Measurements from ENCODE around the gene RAB11FIP3. TPM values are rescaled to one million over a fixed set of nuclear protein-coding genes. Genes with fewer than 3 reads are reported as not detected.
"Not testable (repeated sequence)": the region's sequence is repeated elsewhere in the genome, so short reads cannot be mapped to it uniquely, and the experiment has no call there.

RAB11FIP3 gene
- total and polyA plus RNA-seq, 10 of the 15 experiments (the other 5 are each of a cell fraction or from before 2014, with no cell fraction given), result 1.2 to 27.3 (median 7.7) TPM

- Histone ChIP-seq H3K4me2 (ENCODE audit: control insufficient read depth, insufficient read depth) (no peak overlapping the region), H3K27me3 (replicated peaks in 1 of 2; ENCODE audit: control insufficient read depth in 2 of 2, insufficient read depth in 2 of 2, low read length in 1 of 2) (no peaks in the 10 kb centered on the region), H3K9ac (ENCODE audit: control insufficient read depth, insufficient read depth, low read length) (no peak overlapping the region), H3K27ac (ENCODE audit: control insufficient read depth, insufficient read depth) (no peak overlapping the region), H3K4me3 (no peak overlapping the region), H3K36me3 (ENCODE audit: control insufficient read depth in 2 of 2, insufficient read depth in 2 of 2, low read length in 1 of 2) (peaks cover 3 to 8% of the 10 kb centered on the region in 2 experiments; a peak in 3 of 4 replicates), H3K79me2 (ENCODE audit: control insufficient read depth, insufficient read depth, low read length) (no peaks in the 10 kb centered on the region), H2AFZ (ENCODE audit: control insufficient read depth, low read depth, low read length) (no peak overlapping the region), H3K9me3 (replicated peaks; ENCODE audit: control insufficient read depth, insufficient read depth, low read length) (no peaks in the 10 kb centered on the region), H4K20me1 (ENCODE audit: control insufficient read depth, insufficient read depth) (no peaks in the 10 kb centered on the region), H3K4me1 (ENCODE audit: control insufficient read depth, insufficient read depth, low read length) (no peaks in the 10 kb centered on the region)
- TF ChIP-seq E2F4 (IDR thresholded peaks at IDR 0.05; ENCODE audit: low read depth, low read length), result no peak
- no peak for TF ChIP-seq POLR2A (IDR thresholded peaks at IDR 0.05; ENCODE audit: low read depth, low read length)
- no peak for TF ChIP-seq ATF3 (IDR thresholded peaks at IDR 0.05; ENCODE audit: borderline replicate concordance, extremely low read depth, low read depth, low read length)
- no peak for TF ChIP-seq MXI1 (IDR thresholded peaks at IDR 0.05; ENCODE audit: low read depth, low read length)
- TF ChIP-seq CUX1 (IDR thresholded peaks at IDR 0.05; ENCODE audit: insufficient replicate concordance, low read depth, low read length), result no peak
- TF ChIP-seq ASH2L (IDR thresholded peaks at IDR 0.05; ENCODE audit: borderline replicate concordance, low read depth), result no peak
- TF ChIP-seq JUNB (IDR thresholded peaks at IDR 0.05), result no peak
- TF ChIP-seq RAD51 (IDR thresholded peaks at IDR 0.05), result no peak
- ATAC-seq (no peak), DNase-seq (ENCODE audit: low read depth, low spot score) (no peak), FAIRE-seq (no peak)
- ChIA-PET SMC1A (ENCODE audit: uncharacterized antibody, unreplicated experiment) (no interaction called here), RAD21 (ENCODE audit: unreplicated experiment) (no interaction called here), POLR2A (interaction anchor here (0.5 kb wide), 1 partner anchor 9 kb away, joined by 3 read pairs; no protein-coding TSS in a partner anchor), CTCF (no interaction called here)
- no TSS peak for BruUV-seq (replicated peaks)
- intact Hi-C loops (cut with micrococcal nuclease; ENCODE audit: unreplicated experiment), result no loop called here
- in situ Hi-C loops (cut with MboI), result no loop called here
- WGBS (ENCODE audit: insufficient coverage, insufficient replicate concordance, low lambda C conversion rate, missing lambda C conversion rate), result 76% methylated on average over 18 of the region's 19 CpGs
Observed at GRCh38 chr16:468068-468821, 42.8 kb downstream of the RAB11FIP3 start.

- RAD21 ChIA-PET (ENCODE audit: unreplicated experiment); H3K27ac ChIP-seq (ENCODE audit: control insufficient read depth, insufficient read depth): not testable (repeated sequence)
Observed at GRCh38 chr16:469459-469858, 44.0 kb downstream of the RAB11FIP3 start.

More at GRCh38 chr16:469459-469858, 44.0 kb downstream of the RAB11FIP3 start:
- WGBS (ENCODE audit: insufficient coverage, insufficient replicate concordance, low lambda C conversion rate, missing lambda C conversion rate), result 96% methylated on average over 7 of the region's 7 CpGs
- FAIRE-seq; POLR2A ChIA-PET; in situ Hi-C loops (cut with MboI); H3K4me3 ChIP-seq; H3K79me2 ChIP-seq (ENCODE audit: control insufficient read depth, insufficient read depth, low read length); H3K27me3 ChIP-seq (replicated peaks in 1 of 2; ENCODE audit: control insufficient read depth in 2 of 2, insufficient read depth in 2 of 2, low read length in 1 of 2); ATAC-seq; DNase-seq (ENCODE audit: low read depth, low spot score); SMC1A ChIA-PET (ENCODE audit: uncharacterized antibody, unreplicated experiment); H2AFZ ChIP-seq (ENCODE audit: control insufficient read depth, low read depth, low read length); H4K20me1 ChIP-seq (ENCODE audit: control insufficient read depth, insufficient read depth); BruUV-seq (replicated peaks); H3K4me1 ChIP-seq (ENCODE audit: control insufficient read depth, insufficient read depth, low read length); CTCF ChIA-PET; H3K9ac ChIP-seq (ENCODE audit: control insufficient read depth, insufficient read depth, low read length); intact Hi-C loops (cut with micrococcal nuclease; ENCODE audit: unreplicated experiment); H3K9me3 ChIP-seq (replicated peaks; ENCODE audit: control insufficient read depth, insufficient read depth, low read length); H3K36me3 ChIP-seq (ENCODE audit: control insufficient read depth in 2 of 2, insufficient read depth in 2 of 2, low read length in 1 of 2); H3K4me2 ChIP-seq (ENCODE audit: control insufficient read depth, insufficient read depth): not testable (repeated sequence)
